ENCODE data around the gene DNASE2B.
"Not testable (repeated sequence)": the region's sequence is repeated elsewhere in the genome, so short reads cannot be mapped to it uniquely, and the experiment has no call there.

Gene DNASE2B

DNA sequence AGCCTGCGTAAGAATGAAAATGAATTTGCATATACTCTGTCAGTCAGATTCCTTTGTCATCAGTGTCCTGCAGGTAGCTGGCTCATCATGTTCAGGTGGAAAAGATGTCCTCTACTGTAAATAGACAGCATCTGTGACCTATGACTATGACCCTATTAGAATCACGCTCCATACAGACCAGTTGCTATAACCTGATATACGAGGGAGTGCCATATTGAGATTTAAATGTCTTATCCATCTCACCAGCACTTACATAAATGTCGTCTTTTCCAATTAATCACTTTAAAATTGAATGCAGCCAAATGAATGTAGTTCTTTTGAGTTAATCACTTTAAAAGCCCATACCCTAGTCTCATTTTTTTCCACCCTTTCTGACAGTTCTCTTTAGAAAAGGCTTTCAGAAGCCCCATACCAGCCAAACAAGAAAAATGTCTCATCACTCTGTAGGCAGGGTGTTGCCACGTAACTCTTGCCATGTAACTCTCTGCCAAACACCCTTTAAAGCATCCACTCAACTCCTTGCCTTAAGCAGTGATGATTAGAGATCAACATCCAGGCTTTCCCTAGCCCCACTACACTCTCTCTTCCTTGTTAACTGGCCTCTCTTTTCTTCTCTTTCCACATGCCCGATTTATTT lies 26.3 kb downstream of the DNASE2B start:
- no peak for DNase-seq

DNA sequence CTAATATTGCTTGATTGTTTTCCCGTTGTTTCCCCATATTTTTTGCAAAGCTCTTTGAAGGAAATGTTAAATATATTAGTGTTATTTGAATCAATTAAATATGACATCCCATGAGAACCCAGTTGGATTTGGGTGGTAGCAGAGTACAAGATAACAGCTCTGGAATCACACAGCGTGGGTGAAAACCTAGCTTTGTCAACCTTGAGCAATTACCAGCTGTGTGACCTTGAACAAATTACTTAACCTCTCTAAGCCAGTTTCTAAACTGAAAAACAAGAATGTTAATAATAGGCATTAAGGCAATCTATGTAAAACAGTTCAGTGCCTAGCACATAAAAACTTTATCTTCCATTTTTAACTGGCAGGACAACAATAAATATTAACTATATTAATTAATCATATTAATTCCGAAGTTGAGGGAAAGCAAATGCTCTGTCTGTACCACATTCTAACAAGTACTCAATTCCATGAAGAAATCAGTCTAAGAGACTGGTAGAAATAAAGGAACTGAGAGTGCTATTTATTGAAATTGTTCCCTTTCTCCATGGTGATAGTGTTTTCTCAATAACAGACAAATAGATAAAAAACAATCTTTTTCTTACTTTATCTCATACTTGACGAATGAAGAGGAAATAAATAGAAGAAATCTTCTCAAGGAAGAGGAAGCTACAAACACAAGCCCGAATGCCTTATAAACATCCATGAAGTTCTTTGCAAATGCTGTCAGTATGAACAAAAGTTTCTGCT lies 27.0 kb downstream of the DNASE2B start:
- DNase-seq, result no peak

DNA sequence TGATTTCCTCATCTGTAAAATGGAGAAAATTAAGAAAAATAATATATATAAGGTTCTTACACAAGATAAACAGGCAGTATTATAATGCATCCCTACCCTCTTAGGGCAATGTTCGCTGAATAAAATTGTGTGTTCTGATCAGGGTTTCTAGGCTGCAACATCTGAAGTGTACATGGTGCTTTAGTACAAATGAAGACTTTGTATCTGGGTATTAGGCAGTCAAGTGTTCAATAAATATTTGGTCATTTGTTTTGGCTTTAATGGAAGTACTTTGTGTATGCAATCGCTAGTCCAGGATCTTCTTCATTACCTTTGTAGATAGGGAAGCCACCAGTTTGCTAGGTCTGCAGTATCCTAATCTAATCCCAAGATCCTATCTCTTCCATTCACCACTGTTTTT lies 28.1 kb downstream of the DNASE2B start:
- DNase-seq, result no peak

DNA sequence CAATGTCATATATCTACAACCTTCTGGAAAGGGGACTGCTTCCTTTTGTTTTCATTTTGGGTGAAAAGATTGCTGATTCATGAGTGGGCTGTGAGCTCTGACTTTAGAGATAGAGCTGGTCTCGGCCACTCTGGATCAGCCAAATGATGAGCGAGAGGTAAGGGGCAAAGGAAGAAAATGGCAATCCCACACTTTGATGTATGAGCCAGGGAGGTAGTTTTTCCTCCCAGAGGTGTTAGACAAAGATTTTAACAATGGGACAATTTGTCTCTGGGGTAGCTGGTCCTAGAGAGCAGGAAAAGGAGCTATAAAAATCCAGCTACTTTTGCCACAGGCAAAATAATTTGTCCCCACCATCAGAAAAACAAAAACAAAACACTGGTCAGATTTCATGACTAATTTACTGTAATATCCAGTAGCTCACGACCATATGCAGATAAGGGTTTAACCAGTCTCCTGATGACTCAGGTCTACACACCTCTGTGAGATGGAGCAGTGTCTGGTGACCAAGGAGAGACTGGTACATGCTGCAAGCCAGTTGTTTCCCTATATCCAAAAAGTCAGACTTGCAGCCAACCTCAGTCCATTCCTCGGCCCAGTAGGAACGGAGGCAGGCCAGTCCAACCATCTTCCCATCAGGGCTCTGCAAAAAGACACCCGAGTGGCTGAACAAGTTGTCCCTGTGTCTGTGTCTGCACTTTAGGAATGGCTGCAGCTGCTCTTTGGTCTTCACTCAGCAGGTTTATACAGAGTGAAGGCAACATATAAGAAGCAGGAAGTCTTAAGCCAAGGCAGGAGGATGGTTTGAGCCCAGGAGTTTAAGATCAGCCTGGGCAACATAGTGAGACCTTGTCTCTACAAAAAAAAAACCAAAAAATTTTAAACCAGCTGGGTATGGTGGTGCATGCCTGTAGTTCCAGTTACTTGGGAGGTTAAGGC lies 29.2 kb downstream of the DNASE2B start:
- DNase-seq, result no peak

DNA sequence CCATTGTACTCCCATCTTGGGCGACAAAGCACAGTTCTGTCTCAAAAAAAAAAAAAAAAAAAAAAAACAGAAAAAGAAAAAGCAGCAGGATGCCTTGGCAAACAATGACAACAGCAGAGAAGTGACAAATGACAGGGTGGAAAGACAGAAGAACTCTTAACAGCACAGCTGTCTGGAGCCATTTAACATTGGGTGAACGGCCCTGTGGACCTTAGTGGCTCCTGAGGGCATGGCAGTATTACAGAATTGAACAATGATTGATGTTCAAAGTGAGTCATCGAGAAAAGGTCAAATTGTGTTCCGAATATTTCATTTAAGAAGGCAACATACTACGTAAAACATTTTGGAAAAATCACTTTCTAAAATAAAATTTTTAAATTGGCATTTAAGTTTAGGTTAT lies 30.0 kb downstream of the DNASE2B start:
- no peak for DNase-seq

DNA sequence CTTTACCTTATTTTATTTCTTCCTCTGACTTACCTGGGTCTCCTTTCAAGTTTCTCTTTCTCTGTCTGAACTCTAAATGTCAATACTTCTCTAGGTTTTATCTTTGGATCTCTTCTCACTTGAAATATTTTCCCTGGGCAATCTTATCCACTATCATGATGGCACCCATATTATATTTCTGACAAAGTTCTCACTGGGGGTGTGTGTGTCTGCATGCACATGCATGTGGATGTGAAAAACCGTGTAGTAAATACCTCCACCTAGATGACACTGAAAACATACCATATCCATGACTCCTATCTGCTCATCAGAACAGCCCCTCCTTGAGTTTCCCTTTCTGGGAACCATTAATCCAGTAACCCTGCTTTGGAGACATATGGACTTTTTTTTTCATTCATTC lies 30.9 kb downstream of the DNASE2B start:
- DNase-seq, result no peak

DNA sequence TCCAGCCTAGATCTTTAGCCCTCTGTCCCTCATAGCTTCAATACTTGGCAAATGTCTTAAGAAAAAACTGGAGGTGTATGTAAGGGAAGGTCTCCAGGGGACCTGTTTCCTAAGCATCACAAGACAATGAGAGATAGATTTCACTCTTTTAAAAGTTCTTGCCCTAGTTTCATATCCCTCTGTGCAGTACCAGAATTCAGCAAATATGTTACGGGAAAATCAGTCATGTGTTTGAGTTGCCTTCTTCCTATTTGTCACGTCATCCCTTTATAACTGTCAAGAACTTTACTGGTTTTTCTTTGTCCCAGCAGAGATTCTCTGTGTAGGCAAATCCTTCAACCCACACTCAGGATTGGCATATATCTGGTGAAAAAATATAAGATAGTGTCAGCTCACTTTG lies 32.3 kb downstream of the DNASE2B start:
- no peak for DNase-seq

DNA sequence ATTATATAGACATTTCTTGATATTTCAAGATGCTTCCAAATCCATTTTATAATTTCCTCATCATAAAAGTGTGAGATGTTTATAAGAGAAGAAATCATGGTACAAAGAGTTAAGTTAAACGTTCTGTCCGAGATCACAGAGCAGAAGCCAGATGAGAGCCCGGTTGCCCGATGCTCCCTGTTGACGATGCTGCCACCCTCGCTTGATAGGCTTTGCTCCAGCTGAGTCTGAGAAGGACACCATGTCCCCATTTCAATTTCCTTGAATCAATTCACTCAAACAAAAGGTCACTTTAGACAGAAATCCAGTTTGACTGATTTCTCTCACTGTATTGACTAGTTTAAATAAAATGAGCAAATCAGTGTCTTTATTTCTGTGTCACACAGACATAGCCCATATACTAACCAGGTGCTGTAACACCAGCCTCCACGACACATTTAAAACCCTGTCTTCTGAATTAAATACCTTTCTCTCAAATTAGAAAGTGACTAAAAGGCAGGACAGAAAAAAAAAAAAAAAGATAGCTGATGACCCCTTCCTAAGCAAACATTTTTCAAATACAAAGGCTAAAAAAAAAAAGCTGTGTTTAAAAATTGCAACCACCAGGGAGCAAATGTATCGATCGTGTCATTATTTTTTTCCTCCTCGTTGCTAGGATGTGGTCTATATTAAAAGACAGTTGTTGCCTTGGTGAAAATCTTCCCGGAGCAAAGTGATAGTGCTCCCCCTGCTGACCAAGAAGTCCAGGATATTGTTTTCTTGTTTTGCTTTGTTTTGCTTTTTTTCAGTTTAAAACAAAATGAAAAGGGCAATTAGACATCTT lies 35.2 kb downstream of the DNASE2B start:
- no peak for DNase-seq

DNA sequence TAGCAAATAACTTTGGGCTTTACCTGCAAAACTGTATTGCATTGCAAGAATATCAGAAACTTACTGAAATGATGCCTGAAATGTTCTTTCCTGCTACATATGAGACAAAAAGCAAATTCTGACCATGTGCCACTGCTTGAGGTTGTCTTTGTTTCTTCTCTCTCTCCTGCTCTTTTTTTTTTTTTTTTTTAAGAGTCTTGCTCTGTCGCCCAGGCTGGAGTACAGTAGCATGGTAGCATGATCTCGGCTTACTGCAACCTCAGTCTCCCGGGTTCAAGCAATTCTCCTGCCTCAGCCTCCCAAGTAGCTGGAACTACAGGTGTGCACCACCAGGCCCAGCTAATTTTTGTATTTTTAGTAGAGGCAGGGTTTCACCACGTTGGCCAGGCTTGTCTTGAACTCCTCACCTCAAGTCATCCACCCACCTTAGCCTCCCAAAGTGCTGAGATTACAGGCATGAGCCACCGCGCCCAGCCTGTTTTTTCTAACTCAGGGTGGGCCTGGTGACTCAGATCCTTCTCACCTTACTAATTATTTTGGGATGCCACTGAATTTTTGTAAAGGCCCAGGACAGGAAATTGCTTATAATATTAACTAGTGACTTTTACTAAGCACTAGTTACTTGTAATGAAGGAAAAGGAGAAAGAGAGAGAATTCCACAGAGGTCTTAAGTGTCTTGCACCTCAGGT lies 35.9 kb downstream of the DNASE2B start:
- no peak for DNase-seq

DNA sequence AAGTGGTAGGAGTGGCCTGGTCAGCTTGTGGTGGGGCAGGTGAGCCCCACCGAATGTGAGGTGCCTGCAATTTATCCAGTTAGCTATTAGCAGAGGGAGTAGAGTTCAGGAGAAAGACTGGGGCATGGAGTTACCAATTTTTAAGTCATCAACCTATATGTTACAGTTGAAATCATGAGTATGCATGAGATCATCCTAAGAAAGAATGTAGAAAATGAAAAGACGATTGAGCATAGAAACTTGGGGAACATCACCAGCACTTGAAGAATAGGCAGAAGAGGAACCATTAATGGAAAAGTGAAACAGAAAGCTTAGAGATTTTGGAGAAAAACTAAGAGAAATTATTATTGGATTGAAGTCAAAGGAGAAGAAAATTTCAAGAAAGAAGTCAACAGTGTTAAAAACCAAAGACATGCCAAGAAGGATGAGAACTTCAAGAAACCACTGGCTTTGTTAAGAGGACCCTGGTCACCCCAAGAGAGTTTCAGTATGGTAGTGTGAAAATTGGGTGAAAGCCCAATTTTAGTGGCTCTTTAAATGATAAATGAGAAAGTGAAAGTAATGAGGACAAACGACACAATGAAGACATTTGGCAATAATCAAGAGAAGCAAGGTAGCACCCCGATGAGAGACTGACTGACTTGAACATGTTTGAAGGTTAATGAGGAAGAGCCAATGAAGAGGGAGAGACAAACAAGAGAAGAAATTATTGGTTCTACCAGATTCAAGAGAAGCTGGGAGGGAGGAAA lies 36.7 kb downstream of the DNASE2B start:
- no peak for DNase-seq

DNA sequence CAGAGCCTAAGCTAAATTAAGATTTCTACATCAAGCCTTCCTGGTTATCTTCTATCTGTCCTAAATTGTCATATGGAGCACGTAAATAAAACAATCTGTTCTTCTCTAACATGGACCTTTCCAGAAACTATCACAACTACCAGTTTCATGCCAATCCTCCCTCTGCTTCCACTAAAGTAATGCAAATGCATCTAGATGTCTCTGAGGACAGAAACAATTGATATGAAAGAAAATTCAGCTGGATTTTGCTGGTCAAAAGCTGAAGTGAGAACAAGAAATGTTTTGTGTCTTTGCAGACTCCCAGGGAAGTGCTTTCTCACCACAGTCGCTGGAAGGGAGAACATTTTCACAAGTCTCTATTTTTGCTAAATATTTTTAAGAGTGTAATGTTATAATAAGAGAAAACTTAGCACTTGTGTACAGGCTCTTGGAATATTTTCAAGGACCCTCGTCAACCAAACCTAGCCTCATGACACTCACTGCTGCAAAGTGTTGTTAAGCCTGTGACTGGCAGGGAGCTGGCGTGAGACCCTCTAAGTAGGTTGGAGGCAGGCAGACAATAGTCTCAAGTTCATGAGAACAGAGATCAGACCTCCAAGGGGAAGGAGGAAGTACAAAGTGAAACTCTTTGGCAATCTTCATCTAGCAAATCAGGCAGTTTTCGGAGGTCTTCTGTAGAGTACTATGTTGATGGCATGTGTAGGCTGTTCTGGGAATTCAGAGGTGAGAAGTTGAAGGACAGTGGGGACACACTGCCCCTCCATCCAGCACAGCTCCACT lies 38.8 kb downstream of the DNASE2B start:
- DNase-seq, result no peak

DNA sequence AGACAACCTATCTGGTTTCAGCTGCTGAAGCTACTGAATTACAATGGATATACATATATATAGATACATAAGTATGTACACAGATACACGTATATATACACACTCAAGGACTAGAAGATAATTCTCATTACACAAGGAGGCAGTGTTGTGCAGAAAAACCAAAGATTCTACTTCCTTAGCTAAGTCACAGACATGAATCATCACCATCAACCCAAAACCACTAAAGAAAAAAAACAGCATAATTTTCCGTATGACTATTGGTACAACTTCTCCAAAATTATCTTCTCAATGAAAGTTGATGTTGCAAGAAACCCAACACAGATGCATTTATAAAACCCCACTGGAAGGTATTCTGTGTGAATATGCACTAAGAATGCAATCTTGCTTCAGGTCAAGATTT lies 44.0 kb downstream of the DNASE2B start:
- DNase-seq, result no peak

DNA sequence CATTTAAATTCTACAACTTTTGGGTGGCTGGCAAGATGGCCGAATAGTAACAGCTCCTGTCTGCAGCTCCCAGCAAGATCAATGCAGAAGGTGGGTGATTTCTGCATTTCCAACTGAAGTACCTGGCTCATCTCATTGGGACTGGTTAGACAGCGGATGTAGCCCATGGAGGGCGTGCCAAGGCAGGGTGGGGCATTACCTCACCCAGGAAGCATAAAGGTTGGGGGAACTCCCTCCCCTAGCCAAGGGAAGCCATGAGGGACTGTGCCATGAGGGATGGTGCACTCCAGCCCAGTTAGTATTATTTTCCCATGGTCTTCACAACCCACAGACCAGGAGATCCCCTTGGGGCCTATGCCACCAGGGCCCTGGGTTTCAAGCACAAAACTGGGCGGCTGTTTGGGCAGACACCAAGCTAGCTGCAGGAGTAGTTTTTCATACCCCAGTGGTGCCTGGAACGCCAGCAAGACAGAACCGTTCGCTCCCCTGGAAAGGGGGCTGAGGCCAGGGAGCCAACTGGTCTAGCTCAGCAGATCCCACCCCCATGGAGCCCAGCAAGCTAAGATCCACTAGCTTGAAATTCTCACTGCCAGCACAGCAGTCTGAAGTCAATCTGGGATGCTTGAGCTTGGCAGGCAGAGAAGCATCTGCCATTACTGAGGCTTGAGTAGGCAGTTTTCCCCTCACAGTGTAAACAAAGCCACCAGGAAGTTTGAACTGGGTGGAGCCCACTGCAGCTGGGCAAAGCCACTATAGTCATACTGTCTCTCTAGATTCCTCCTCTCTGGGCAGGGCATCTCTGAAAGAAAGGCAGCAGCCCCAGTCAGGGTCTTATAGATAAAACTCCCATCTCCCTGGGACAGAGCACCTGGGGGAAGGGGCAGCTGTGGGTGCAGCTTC lies 44.7 kb downstream of the DNASE2B start:
- not testable (repeated sequence) for DNase-seq

DNA sequence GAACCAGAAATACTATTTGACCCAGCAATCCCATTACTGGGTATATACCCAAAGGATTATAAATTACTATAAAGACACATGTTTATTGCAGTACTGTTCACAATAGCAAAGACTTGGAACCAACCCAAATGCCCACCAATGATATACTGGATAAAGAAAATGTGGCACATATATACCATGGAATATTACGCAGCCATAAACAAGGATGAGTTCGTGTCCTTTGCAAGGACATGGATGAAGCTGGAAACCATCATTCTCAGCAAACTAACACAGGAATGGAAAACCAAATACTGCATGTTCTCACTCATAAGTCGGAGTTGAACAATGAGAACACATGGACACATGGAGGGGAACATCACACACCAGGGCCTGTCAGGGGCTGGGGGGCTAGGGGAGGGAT lies 50.4 kb downstream of the DNASE2B start:
- DNase-seq, result not testable (repeated sequence)

DNA sequence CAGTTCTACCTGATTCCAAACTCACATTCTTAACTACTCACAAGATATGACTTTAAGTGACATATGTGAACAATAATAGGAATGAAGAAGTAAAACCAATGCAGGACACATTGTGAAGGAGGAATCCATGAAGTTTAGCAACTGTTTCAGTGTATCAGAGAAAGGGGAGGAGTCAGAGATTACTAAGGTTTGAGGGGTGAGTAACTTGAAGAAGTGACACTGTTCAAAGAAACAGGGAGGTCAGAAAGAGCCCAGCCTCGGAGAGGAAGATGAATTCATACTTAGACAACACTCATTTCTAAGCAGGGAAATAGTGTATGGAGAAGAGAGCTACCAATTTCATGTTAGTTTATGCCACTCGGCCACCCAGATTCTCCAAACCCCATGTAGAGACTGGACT lies 52.6 kb downstream of the DNASE2B start:
- DNase-seq, result no peak

DNA sequence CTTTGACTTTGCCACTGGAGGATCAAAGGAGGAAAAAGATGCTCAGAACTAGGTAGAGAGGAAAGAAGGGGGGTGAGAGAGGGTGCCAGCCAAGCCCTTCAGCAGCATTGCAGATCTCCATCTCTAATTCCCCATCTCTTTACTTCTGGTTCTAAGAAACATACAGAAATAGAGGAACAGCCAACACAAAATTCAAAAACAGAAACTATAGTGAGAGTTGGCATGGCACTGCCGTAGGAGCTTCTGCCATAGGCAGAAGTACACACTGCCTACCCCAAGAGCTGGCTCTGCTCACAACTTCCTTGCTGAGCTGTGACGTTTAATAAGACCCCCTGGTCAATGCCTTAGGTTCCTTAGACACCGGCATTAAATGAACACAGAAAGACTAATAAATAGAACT lies 54.2 kb downstream of the DNASE2B start:
- DNase-seq, result no peak

DNA sequence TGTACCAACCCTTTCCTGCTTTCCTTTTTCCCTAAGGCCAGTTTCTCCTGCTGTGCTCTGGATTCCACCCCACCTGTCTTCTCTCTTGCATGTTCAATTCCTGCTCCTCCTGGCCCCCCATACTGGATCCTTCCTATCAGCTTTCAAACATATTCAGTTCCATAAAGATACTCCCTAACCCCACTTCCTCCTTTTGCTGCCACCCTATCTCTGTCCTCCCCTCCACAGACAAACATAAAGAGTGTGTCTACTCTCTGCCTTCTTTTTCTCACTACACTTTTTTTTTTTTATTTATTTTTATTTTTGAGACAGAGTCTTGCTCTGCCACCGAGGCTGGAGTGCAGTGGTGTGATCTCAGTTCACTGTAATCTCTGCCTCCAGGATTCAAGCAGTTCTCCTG lies 63.8 kb downstream of the DNASE2B start:
- DNase-seq, result no peak
